Panc1 (cell line): ENCODE measurements around the gene DLG2. TPM values are rescaled to one million over a fixed set of nuclear protein-coding genes. Genes with fewer than 3 reads are reported as not detected.

Experiments
- ATAC-seq: fragments of 200-7000 bp; cut with Tn5 transposase; 2 replicates; pipeline ENCODE4 v1.9.1; 2020; ENCODE audit warnings: mild to moderate bottlenecking, moderate library complexity
- BruUV-seq: library from RNA; stranded (reverse); fragments of 400-500 nt; replicated peaks from 2 replicates; lab custom pipeline; 2021; lab: Mats Ljungman, UMichigan
- CTCF ChIA-PET: fragments of 300-600 bp; sonication (Branson Sonifier 250); formaldehyde crosslinking; loops from one replicate; lab custom pipeline; 2022; ENCODE audit warnings: antibody characterized with exemption; lab: Charles Lee
- POLR2A ChIA-PET: fragments of 300-600 bp; sonication (Branson Sonifier 250); formaldehyde crosslinking; loops from one replicate; lab custom pipeline; 2022; ENCODE audit warnings: antibody characterized with exemption; lab: Charles Lee
- DNase-seq: peaks from one replicate; pipeline ENCODE4 v3.0.0-alpha.2; 2010; ENCODE audit warnings: low read depth, low spot score
- H3K27ac ChIP-seq: 2 replicates; pipeline ENCODE4 v1.5.1; 2011; ENCODE audit warnings: mild to moderate bottlenecking, low read length, inconsistent platforms
- H3K27me3 ChIP-seq: fragments of 200-500 bp; sonication (Bioruptor generic); 2 replicates; pipeline ENCODE4 v1.6.0; 2014; ENCODE audit warnings: low read length, inconsistent platforms; ENCODE audit not compliant: control insufficient read depth, insufficient read depth
- H3K36me3 ChIP-seq: fragments of 200-500 bp; sonication (Bioruptor generic); 2 replicates; pipeline ENCODE4 v1.5.1; 2014; ENCODE audit warnings: inconsistent platforms, mild to moderate bottlenecking, low read length, moderate library complexity; ENCODE audit not compliant: control insufficient read depth, insufficient read depth
- H3K4me1 ChIP-seq: 2 replicates; pipeline ENCODE4 v1.5.1; 2011; ENCODE audit warnings: inconsistent platforms, mild to moderate bottlenecking, low read length, moderate library complexity; ENCODE audit not compliant: control insufficient read depth, insufficient read depth
- H3K4me3 ChIP-seq, 2 experiments: 2 replicates each; pipeline ENCODE4 v1.5.1; 2011 to 2012; ENCODE audit warnings: low read depth in 2 of 2, low read length in 2 of 2, mild to moderate bottlenecking in 2 of 2, inconsistent platforms in 1 of 2, moderate library complexity in 1 of 2
- H3K9me3 ChIP-seq: fragments of 200-500 bp; sonication (Bioruptor generic); 2 replicates; pipeline ENCODE4 v1.5.1; 2014; ENCODE audit warnings: low read depth, mild to moderate bottlenecking, inconsistent platforms, low read length, moderate library complexity; ENCODE audit not compliant: control insufficient read depth, insufficient read depth
- POLR2AphosphoS5 ChIP-seq: IDR thresholded peaks from 2 replicates; pipeline ENCODE4 v1.6.1; 2012; ENCODE audit warnings: mild to moderate bottlenecking, low read depth, low read length, moderate library complexity
- SIN3A ChIP-seq: IDR thresholded peaks from 2 replicates; pipeline ENCODE4 v1.6.1; 2012; ENCODE audit warnings: low read depth, mild to moderate bottlenecking, low read length, moderate library complexity, borderline replicate concordance; ENCODE audit not compliant: insufficient read depth
- TCF7L2 ChIP-seq: IDR thresholded peaks from 2 replicates; pipeline ENCODE4 v1.6.1; 2011; ENCODE audit warnings: mild to moderate bottlenecking, low read depth, low read length, inconsistent platforms
- in situ Hi-C: cut with HindIII; loops from 2 replicates; pipeline ENCODE4 v1.10.0; 2016; ENCODE audit warnings: low sequenced_read_pairs, low pct_unique_long_range_greater_than_20kb
- intact Hi-C: fragments of 100-400 bp; cut with micrococcal nuclease; formaldehyde crosslinking; loops from one replicate; pipeline ENCODE4 v1.10.0; 2022; ENCODE audit not compliant: unreplicated experiment
- total RNA-seq: library from RNA; stranded (reverse); gene quantifications from one replicate; pipeline ENCODE4 v1.2.1, GENCODE V29; 2021; ENCODE audit not compliant: unreplicated experiment
- TF ChIP-seq, protein P1 (sequence below): fragments of 450-650 bp; IDR thresholded peaks from 2 replicates; pipeline ENCODE4 v1.5.1; 2017; ENCODE audit warnings: mild to moderate bottlenecking
- TF ChIP-seq, protein P2 (sequence below), 2 experiments: IDR thresholded peaks; 2 replicates each; pipeline ENCODE4 v1.6.1; 2011 to 2012; ENCODE audit warnings: low read depth in 2 of 2, control low read depth in 1 of 2, low read length in 1 of 2, mild to moderate bottlenecking in 1 of 2, moderate library complexity in 1 of 2; ENCODE audit not compliant: insufficient read depth in 1 of 2

DLG2 gene
- total RNA-seq, 1 experiment from 2014 or later, result 4.2 TPM

DNA sequence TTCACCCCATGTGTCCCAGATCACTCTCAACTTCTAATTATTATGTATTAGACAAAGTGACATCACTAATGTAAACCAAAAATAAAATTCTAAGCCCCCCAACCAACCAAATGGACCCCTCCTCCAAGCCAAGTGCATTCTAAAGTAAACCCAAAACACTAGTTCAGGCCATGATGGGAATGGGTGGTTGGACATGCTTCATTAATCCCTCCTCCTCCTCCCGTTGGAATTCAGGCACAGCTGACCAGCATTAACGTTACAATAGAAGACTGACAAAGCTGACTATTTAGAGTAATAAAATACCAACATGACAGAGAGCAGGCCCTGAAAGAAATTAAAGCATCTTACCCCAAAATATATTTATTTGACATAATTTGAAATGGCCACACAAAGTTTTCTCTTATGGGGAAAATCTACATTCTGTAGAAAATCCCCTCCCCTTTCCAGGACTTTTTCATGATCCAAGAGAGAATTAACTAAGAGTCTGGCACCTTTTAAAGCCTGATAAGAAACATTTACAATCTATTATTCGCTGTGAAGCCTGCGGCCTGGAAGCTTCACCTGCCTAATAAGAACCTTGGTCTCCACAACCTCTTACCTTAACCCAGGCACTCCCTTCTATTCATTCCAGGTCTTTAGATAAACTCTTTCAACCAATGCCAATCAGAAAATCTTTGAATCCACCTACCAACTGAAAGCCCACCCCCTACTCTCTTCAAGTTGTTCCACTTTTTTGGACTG, 1392.5 kb downstream of the DLG2 start:
- BruUV-seq, result no TSS peak
- Histone ChIP-seq H3K27ac (no peak overlapping the region), H3K27me3 (no peaks in the 10 kb centered on the region), H3K9me3 (no peaks in the 10 kb centered on the region), H3K4me1 (no peaks in the 10 kb centered on the region), H3K4me3 (no peak overlapping the region), H3K36me3 (no peaks in the 10 kb centered on the region)
- intact Hi-C loops (no loop called here), in situ Hi-C loops (no loop called here)
- DNase-seq (no peak), ATAC-seq (no peak)
- ChIA-PET POLR2A (no interaction called here), CTCF (no interaction called here)
- TF ChIP-seq, protein P1, sequence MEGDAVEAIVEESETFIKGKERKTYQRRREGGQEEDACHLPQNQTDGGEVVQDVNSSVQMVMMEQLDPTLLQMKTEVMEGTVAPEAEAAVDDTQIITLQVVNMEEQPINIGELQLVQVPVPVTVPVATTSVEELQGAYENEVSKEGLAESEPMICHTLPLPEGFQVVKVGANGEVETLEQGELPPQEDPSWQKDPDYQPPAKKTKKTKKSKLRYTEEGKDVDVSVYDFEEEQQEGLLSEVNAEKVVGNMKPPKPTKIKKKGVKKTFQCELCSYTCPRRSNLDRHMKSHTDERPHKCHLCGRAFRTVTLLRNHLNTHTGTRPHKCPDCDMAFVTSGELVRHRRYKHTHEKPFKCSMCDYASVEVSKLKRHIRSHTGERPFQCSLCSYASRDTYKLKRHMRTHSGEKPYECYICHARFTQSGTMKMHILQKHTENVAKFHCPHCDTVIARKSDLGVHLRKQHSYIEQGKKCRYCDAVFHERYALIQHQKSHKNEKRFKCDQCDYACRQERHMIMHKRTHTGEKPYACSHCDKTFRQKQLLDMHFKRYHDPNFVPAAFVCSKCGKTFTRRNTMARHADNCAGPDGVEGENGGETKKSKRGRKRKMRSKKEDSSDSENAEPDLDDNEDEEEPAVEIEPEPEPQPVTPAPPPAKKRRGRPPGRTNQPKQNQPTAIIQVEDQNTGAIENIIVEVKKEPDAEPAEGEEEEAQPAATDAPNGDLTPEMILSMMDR, result no peak
- TF ChIP-seq TCF7L2 (no peak), SIN3A (no peak), POLR2AphosphoS5 (no peak)
- TF ChIP-seq, protein P2, sequence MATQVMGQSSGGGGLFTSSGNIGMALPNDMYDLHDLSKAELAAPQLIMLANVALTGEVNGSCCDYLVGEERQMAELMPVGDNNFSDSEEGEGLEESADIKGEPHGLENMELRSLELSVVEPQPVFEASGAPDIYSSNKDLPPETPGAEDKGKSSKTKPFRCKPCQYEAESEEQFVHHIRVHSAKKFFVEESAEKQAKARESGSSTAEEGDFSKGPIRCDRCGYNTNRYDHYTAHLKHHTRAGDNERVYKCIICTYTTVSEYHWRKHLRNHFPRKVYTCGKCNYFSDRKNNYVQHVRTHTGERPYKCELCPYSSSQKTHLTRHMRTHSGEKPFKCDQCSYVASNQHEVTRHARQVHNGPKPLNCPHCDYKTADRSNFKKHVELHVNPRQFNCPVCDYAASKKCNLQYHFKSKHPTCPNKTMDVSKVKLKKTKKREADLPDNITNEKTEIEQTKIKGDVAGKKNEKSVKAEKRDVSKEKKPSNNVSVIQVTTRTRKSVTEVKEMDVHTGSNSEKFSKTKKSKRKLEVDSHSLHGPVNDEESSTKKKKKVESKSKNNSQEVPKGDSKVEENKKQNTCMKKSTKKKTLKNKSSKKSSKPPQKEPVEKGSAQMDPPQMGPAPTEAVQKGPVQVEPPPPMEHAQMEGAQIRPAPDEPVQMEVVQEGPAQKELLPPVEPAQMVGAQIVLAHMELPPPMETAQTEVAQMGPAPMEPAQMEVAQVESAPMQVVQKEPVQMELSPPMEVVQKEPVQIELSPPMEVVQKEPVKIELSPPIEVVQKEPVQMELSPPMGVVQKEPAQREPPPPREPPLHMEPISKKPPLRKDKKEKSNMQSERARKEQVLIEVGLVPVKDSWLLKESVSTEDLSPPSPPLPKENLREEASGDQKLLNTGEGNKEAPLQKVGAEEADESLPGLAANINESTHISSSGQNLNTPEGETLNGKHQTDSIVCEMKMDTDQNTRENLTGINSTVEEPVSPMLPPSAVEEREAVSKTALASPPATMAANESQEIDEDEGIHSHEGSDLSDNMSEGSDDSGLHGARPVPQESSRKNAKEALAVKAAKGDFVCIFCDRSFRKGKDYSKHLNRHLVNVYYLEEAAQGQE (IDR thresholded peaks at IDR 0.05; ENCODE audit: insufficient read depth in 1 of 2, low read depth in 2 of 2, low read length in 1 of 2), result no peak

DNA sequence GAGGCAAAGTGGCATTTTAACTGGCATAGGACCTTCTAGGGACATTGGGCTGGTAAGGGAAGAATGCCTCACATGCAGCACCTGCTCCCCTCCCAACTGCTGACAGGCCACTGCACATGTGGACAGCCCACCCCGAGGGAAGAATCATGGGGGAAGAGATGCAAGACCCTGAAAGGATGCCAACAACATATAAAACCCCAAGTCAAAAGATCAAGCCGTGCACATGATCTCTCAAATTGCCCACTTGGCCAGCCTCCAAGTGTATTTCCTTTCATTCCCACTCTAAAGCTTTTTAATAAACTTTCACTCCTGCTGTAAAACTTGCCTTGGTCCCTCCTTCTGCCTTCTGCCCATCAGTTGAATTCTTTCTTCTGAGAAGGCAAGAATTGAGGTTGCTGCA, 1393.1 kb downstream of the DLG2 start:
- Histone ChIP-seq H3K4me1 (no peaks in the 10 kb centered on the region), H3K9me3 (no peaks in the 10 kb centered on the region), H3K27me3 (no peaks in the 10 kb centered on the region), H3K27ac (no peak overlapping the region), H3K4me3 (no peak overlapping the region), H3K36me3 (no peaks in the 10 kb centered on the region)
- no peak for DNase-seq
- BruUV-seq, result no TSS peak
- CTCF ChIA-PET, result no interaction called here
- POLR2A ChIA-PET, result interaction anchor here (0.6 kb wide), 1 partner anchor 1781 kb away, joined by 3 read pairs; no protein-coding TSS in a partner anchor
- ATAC-seq, result no peak
- intact Hi-C loops, result no loop called here
- TF ChIP-seq, protein P1, result no peak
- TF ChIP-seq, protein P2 (IDR thresholded peaks at IDR 0.05; ENCODE audit: insufficient read depth in 1 of 2, low read depth in 2 of 2, low read length in 1 of 2), result no peak
- TF ChIP-seq POLR2AphosphoS5 (no peak), TCF7L2 (no peak), SIN3A (no peak)
- in situ Hi-C loops, result no loop called here
